Natural killer cell treated with Interleukin-12 subunit alpha and Interleukin-12 subunit beta and Interleukin-15 and Interleukin-18, amount 100 ng/mL, for 72 hours (primary cell): ENCODE data around the gene ALAS1. TPM values are rescaled to one million over a fixed set of nuclear protein-coding genes. Genes with fewer than 3 reads are reported as not detected.

ENCODE experiments used
- ATAC-seq, 2 donors: fragments of 150-1000 bp; cut with Tn5 transposase in 1 of 2; sonication (Bioruptor Pico), chemical (Tn5 transposase) in 1 of 2; 2 replicates each; pipeline ENCODE4 v1.10.0; 2021
- DNase-seq: peaks from one replicate; pipeline ENCODE4 v3.0.0; 2022; ENCODE audit warnings: low spot score
- H3K27ac Mint-ChIP-seq, 2 donors: 1 replicate in 1 of 2; 2 replicates in 1 of 2; pipeline ENCODE4 v1.8.0; 2022; ENCODE audit warnings: mixed read lengths in 2 of 2, mild to moderate bottlenecking in 1 of 2, moderate library complexity in 1 of 2
- H3K27me3 Mint-ChIP-seq, 2 donors: 1 replicate in 1 of 2; 2 replicates in 1 of 2; pipeline ENCODE4 v1.8.0; 2022; ENCODE audit warnings: mixed read lengths in 2 of 2
- H3K36me3 Mint-ChIP-seq: one replicate; pipeline ENCODE4 v1.8.0; 2022; ENCODE audit warnings: mixed read lengths
- H3K4me1 Mint-ChIP-seq, 2 donors: 1 replicate in 1 of 2; 2 replicates in 1 of 2; pipeline ENCODE4 v1.8.0; 2022; ENCODE audit warnings: low read depth in 2 of 2, mixed read lengths in 2 of 2, mild to moderate bottlenecking in 1 of 2
- H3K4me3 Mint-ChIP-seq: one replicate; pipeline ENCODE4 v1.8.0; 2022; ENCODE audit warnings: mixed read lengths
- H3K9me3 Mint-ChIP-seq: 2 replicates; pipeline ENCODE4 v1.8.0; 2022; ENCODE audit warnings: mixed read lengths
- total RNA-seq, 2 donors: library from RNA; stranded (reverse); gene quantifications; one replicate each; pipeline ENCODE4 v1.2.3, GENCODE V29; 2022

The ALAS1 gene
- total RNA-seq, 2 donors from 2014 or later, result 93.6 to 121 TPM

GRCh38 chr3:52183786-52184445 lies 14.0 kb upstream of the ALAS1 start:
- Mint-ChIP-seq H3K4me3 (no peak overlapping the region), H3K4me1 (peaks cover 19 to 20% of the 10 kb centered on the region in 2 donors), H3K27me3 (no peaks in the 10 kb centered on the region), H3K27ac (no peak overlapping the region), H3K9me3 (no peaks in the 10 kb centered on the region), H3K36me3 (no peaks in the 10 kb centered on the region)
- ATAC-seq (no peak), DNase-seq (no peak)

- H3K4me1 Mint-ChIP-seq, result peaks cover 19 to 20% of the 10 kb centered on the region in 2 donors
- no peak overlapping the region for H3K4me3 Mint-ChIP-seq
- no peaks in the 10 kb centered on the region for H3K36me3 Mint-ChIP-seq
- ATAC-seq (no peak), DNase-seq (no peak)
- peak overlapping the region in 1 of 2 donors; percentile 63 for H3K27ac Mint-ChIP-seq
- H3K9me3 Mint-ChIP-seq, result no peaks in the 10 kb centered on the region
- no peaks in the 10 kb centered on the region for H3K27me3 Mint-ChIP-seq
Measured at GRCh38 chr3:52184690-52185089, 13.3 kb upstream of the ALAS1 start.

GRCh38 chr3:52185311-52185710 lies 12.6 kb upstream of the ALAS1 start:
- Mint-ChIP-seq H3K27me3 (no peaks in the 10 kb centered on the region), H3K4me3 (no peak overlapping the region), H3K9me3 (no peaks in the 10 kb centered on the region), H3K36me3 (no peaks in the 10 kb centered on the region), H3K4me1 (peaks cover 19 to 20% of the 10 kb centered on the region in 2 donors), H3K27ac (peak overlapping the region in 1 of 2 donors; percentile 63)
- no peak for DNase-seq
- no peak for ATAC-seq

- no peak for ATAC-seq
- H3K4me1 Mint-ChIP-seq, result peaks cover 19 to 20% of the 10 kb centered on the region in 2 donors
- no peaks in the 10 kb centered on the region for H3K9me3 Mint-ChIP-seq
- peak overlapping the region in 1 of 2 donors; percentile 63 for H3K27ac Mint-ChIP-seq
- no peak for DNase-seq
- H3K36me3 Mint-ChIP-seq, result no peaks in the 10 kb centered on the region
- no peak overlapping the region for H3K4me3 Mint-ChIP-seq
- H3K27me3 Mint-ChIP-seq, result no peaks in the 10 kb centered on the region
Measured at GRCh38 chr3:52185837-52186236, 12.1 kb upstream of the ALAS1 start.

- peaks cover 16 to 17% of the 10 kb centered on the region in 2 donors for H3K4me1 Mint-ChIP-seq
- DNase-seq, result no peak
- H3K27ac Mint-ChIP-seq, result peak overlapping the region; percentile 2 to 4
- H3K4me3 Mint-ChIP-seq, result no peak overlapping the region
- ATAC-seq, result no peak
- H3K36me3 Mint-ChIP-seq, result no peaks in the 10 kb centered on the region
- H3K9me3 Mint-ChIP-seq, result no peaks in the 10 kb centered on the region
- H3K27me3 Mint-ChIP-seq, result no peaks in the 10 kb centered on the region
Measured at GRCh38 chr3:52186729-52187128, 11.2 kb upstream of the ALAS1 start.

- Mint-ChIP-seq H3K36me3 (no peaks in the 10 kb centered on the region), H3K9me3 (no peaks in the 10 kb centered on the region), H3K4me1 (peaks cover 2% of the 10 kb centered on the region in 2 donors), H3K4me3 (no peak overlapping the region), H3K27ac (no peak overlapping the region), H3K27me3 (no peaks in the 10 kb centered on the region)
- ATAC-seq (no peak), DNase-seq (no peak)
Measured at GRCh38 chr3:52188556-52188955, 9.4 kb upstream of the ALAS1 start.

GRCh38 chr3:52190294-52191074 lies 7.5 kb upstream of the ALAS1 start:
- H3K27me3 Mint-ChIP-seq, result no peaks in the 10 kb centered on the region
- no peaks in the 10 kb centered on the region for H3K36me3 Mint-ChIP-seq
- H3K27ac Mint-ChIP-seq, result peak overlapping the region in 1 of 2 donors; percentile 8
- H3K4me3 Mint-ChIP-seq, result no peak overlapping the region
- no peak for DNase-seq
- no peaks in the 10 kb centered on the region for H3K4me1 Mint-ChIP-seq
- no peaks in the 10 kb centered on the region for H3K9me3 Mint-ChIP-seq
- ATAC-seq, result no peak

- peaks cover 9% of the 10 kb centered on the region in 2 donors for H3K4me1 Mint-ChIP-seq
- DNase-seq (no peak), ATAC-seq (no peak)
- H3K9me3 Mint-ChIP-seq, result no peaks in the 10 kb centered on the region
- no peak overlapping the region for H3K4me3 Mint-ChIP-seq
- H3K36me3 Mint-ChIP-seq, result no peaks in the 10 kb centered on the region
- no peak overlapping the region for H3K27ac Mint-ChIP-seq
- no peaks in the 10 kb centered on the region for H3K27me3 Mint-ChIP-seq
Measured at GRCh38 chr3:52191663-52192062, 6.3 kb upstream of the ALAS1 start.

- H3K9me3 Mint-ChIP-seq, result no peaks in the 10 kb centered on the region
- ATAC-seq, result no peak
- H3K27ac Mint-ChIP-seq, result peak overlapping the region; percentile 44 to 71
- peaks cover 16 to 18% of the 10 kb centered on the region in 2 donors for H3K4me1 Mint-ChIP-seq
- no peaks in the 10 kb centered on the region for H3K36me3 Mint-ChIP-seq
- H3K27me3 Mint-ChIP-seq, result no peaks in the 10 kb centered on the region
- no peak for DNase-seq
- H3K4me3 Mint-ChIP-seq, result no peak overlapping the region
Measured at GRCh38 chr3:52193065-52193464, 4.9 kb upstream of the ALAS1 start.

- H3K4me3 Mint-ChIP-seq, result no peak overlapping the region
- no peaks in the 10 kb centered on the region for H3K27me3 Mint-ChIP-seq
- H3K4me1 Mint-ChIP-seq, result peaks cover 29 to 32% of the 10 kb centered on the region in 2 donors
- ATAC-seq (no peak), DNase-seq (no peak)
- H3K9me3 Mint-ChIP-seq, result no peaks in the 10 kb centered on the region
- H3K36me3 Mint-ChIP-seq, result peaks cover 5% of the 10 kb centered on the region
- peak overlapping the region in 1 of 2 donors; percentile 98 for H3K27ac Mint-ChIP-seq
Measured at GRCh38 chr3:52194485-52195290, 3.3 kb upstream of the ALAS1 start.

GRCh38 chr3:52195291-52195597 lies 2.7 kb upstream of the ALAS1 start:
- H3K9me3 Mint-ChIP-seq, result no peaks in the 10 kb centered on the region
- ATAC-seq, result no peak
- H3K27ac Mint-ChIP-seq, result peak overlapping the region in 1 of 2 donors; percentile 98
- H3K36me3 Mint-ChIP-seq, result peaks cover 5% of the 10 kb centered on the region
- H3K4me1 Mint-ChIP-seq, result peaks cover 33 to 35% of the 10 kb centered on the region in 2 donors
- no peaks in the 10 kb centered on the region for H3K27me3 Mint-ChIP-seq
- H3K4me3 Mint-ChIP-seq, result no peak overlapping the region
- no peak for DNase-seq

- peak overlapping the region; percentile 94 to 98 for H3K27ac Mint-ChIP-seq
- no peaks in the 10 kb centered on the region for H3K9me3 Mint-ChIP-seq
- ATAC-seq (peak in 1 of 2 donors; percentile 63), DNase-seq (peak; percentile 71)
- peaks cover 7% of the 10 kb centered on the region for H3K36me3 Mint-ChIP-seq
- peaks cover 37% of the 10 kb centered on the region in 2 donors for H3K4me1 Mint-ChIP-seq
- H3K4me3 Mint-ChIP-seq, result peak overlapping the region; percentile 1
- H3K27me3 Mint-ChIP-seq, result no peaks in the 10 kb centered on the region
Measured at GRCh38 chr3:52195823-52196331, 2.1 kb upstream of the ALAS1 start.

- no peaks in the 10 kb centered on the region for H3K9me3 Mint-ChIP-seq
- ATAC-seq (no peak), DNase-seq (no peak)
- H3K4me1 Mint-ChIP-seq, result peaks cover 45 to 46% of the 10 kb centered on the region in 2 donors
- no peak overlapping the region for H3K4me3 Mint-ChIP-seq
- H3K27me3 Mint-ChIP-seq, result no peaks in the 10 kb centered on the region
- peak overlapping the region; percentile 94 to 98 for H3K27ac Mint-ChIP-seq
- peaks cover 12% of the 10 kb centered on the region for H3K36me3 Mint-ChIP-seq
Measured at GRCh38 chr3:52196977-52197376, 983 bp upstream of the ALAS1 start.

GRCh38 chr3:52197499-52197841 lies 490 bp upstream of the ALAS1 start:
- H3K4me1 Mint-ChIP-seq, result peaks cover 49 to 50% of the 10 kb centered on the region in 2 donors
- ATAC-seq (no peak), DNase-seq (no peak)
- H3K4me3 Mint-ChIP-seq, result peak overlapping the region; percentile 100
- peaks cover 12% of the 10 kb centered on the region for H3K36me3 Mint-ChIP-seq
- H3K9me3 Mint-ChIP-seq, result no peaks in the 10 kb centered on the region
- no peaks in the 10 kb centered on the region for H3K27me3 Mint-ChIP-seq
- H3K27ac Mint-ChIP-seq, result peak overlapping the region; percentile 94 to 98
